GM03348 (cell line): ENCODE data around the gene PRKCZ.
A peak's percentile ranks its signal among the peaks of the same experiment; 100 is the strongest.
"Not testable (repeated sequence)": the region's sequence is repeated elsewhere in the genome, so short reads cannot be mapped to it uniquely, and the experiment has no call there.

Source experiments
- DNase-seq: peaks from one replicate; pipeline ENCODE4 v3.0.0; 2012; ENCODE audit warnings: low spot score

Gene PRKCZ

DNA sequence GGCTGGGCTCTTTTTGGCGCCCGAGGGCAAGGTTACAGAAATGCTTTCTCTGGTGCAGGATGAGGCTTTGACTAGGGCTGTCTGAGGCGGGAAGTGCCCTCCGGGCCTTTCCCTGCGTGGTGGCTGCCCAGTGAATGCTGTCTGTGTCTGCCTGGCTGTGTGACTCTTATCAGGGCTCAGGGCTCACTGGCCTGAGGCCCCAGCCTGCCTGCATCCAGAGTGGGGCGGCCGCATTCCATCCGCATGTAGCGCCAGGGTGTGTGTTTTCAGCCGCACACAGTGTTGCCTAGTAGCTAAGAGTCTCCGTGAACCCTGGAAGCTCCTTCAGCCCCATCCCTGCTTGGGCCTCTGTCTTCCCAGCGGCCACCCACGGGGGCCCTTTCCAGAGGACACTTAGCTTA is 85.2 kb downstream of the PRKCZ start:
- DNase-seq, result peak; percentile 74

DNA sequence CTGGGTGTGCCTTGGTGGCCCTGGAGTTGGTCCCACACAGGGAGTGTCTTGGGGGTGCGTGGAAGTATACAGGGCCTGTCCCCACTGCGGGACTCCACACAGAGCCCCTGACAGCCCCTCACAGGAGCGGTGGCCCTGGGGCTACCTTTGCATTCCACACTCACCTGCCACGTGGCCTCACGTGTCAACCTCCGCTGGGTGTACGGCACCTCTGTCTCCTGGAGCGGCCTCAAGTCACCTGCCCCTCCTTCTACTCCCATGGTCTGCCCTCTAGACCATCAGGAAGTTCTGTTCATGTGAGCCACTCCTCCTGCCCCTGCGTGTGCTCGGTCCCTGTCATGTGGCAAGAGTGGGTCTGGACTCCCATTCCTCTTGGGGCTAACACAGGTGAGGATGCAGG is 85.7 kb downstream of the PRKCZ start:
- DNase-seq, result no peak

DNA sequence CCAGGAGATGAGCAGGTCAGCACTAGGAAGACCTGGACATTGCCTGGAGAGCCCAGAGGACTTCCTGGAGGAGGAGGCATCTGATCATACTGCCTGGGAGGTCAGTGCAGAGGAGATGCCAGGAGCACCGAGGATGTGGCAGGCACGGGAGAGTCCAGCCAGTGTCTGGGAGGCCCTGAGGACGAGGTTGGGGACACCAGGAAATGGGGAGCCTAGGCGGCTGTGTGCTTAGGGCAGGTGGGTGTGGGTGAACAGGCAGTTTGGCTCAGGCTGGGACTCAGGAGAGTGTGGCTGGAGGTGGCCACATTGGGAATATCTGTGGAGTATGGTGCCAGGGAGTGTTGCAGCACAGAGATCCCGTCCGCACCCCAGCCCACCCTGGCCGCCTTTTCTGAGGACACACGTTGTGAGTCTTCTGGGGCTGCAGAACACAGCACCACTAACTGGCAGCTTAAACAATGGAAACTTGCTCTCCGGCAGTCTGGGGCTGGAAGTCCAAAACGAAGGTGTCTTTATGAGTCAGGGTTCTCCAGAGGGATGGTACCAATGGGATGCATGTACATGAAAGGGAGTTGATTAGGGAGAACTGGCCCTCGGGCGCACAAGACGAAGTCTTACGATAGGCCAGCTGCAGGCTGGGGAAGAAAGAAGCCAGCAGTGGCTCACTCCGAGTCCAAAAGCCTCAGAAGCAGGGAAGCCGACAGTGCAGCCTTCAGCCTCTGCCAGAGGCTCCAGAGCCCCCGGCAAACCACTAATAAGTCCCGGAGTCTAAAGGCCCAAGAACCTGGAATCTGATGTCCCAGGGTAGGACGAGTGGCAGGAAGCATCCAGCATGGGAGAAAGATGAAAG is 86.4 kb downstream of the PRKCZ start:
- DNase-seq, result no peak

DNA sequence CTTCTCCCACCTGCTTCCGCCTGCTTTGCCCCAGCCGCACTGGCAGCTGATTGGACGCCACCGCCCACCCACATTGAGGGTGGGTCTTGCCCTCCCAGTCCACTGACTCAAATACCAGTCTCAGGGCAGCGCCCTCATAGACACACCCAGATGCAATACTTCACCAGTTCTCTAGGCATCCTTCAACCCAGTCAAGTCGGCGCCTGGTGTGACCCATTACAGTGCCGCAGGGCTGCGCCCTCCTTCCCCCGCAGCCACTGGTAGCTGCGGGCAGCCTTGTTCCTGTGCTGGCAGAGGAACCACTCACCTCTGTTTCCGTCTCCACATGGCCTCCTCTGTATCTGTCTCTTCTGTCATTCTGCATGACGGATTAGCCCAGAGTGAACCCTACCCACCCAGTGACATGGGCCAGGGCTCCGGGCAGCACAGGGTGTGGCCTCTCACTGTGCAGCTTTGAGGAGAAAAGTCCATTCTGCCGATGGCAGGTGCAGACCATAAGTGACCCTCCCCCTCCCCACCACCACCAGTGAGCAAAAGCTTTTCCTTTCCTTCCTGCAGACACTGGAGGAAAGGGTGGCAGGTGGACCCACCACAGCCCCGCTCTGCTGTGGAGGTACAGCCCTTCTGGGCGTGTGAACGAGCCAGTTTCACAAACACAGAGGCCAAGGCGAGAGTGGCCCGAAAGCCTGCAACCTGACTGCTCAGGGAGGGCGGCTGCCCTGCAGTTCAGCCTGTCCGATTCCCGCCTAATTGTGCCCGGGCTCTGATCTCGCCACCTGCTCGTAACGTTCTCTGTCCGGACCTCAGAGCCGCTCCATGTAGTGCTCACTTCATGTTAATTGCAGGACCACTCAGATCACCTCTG is 87.3 kb downstream of the PRKCZ start:
- no peak for DNase-seq

DNA sequence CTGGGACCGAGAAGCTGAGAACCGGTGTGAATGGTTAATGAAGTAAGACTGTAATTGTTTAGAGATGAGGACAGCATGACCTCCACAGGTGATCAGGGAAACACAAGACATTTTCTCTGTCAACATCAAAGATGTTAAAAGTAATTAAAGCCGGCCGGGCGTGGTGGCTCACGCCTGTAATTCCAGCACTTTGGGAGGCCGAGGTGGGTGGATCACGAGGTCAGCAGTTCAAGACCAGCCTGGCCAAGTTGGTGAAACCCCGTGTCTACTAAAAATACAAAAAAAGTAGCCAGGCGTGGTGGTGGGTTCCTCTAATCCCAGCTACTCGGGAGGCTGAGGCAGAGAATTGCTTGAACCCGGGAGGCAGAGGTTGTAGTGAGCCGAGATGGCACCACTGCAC is 88.9 kb downstream of the PRKCZ start:
- DNase-seq, result not testable (repeated sequence)

DNA sequence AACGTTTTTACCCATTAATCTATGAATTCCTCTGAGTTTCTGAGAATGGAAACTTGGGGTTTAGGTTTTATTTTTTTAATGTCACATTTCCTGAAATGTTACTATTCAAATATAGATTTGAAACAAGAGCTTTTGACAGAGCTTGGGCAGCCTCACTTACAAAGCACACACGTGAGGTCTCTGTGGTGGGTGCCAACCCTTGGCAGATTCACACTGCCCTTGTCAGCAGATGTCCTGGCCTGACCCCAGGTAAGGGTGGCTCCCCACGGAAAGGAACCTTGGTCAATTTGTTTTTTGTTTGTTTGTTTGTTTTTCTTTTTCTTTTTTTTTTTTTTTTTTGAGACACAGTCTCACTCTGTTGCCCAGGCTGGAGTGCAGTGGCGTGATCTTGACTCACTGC is 90.8 kb downstream of the PRKCZ start:
- DNase-seq, result no peak

DNA sequence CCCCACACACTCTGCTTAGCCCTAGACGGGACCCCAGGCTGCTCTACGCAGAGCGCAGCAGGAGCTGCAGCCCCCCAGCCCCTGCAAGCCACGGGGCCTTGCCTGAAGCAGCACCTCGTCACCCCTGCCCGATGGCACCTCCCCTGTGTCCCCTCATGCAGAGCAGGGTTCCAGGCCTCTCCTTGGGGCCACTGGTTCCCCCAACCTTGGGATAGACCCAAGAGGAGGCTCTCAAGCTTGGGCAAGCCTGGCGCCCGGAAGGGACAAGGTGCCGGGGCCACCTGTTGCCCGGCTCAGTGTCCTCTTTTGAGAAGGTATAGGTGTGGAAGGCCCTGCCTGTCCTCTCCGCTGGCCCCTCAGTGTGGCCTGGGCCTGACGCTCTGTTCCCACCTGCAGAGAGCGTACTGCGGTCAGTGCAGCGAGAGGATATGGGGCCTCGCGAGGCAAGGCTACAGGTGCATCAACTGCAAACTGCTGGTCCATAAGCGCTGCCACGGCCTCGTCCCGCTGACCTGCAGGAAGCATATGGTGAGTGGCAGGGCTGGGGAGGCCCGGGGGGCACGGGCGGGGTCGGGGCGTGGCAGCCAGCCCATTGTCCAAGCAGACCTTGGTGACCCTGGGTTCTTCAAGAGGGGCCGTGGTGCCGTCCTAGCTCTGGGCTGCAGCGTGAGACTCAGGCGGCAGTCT is 93.7 kb downstream of the PRKCZ start:
- DNase-seq, result no peak

DNA sequence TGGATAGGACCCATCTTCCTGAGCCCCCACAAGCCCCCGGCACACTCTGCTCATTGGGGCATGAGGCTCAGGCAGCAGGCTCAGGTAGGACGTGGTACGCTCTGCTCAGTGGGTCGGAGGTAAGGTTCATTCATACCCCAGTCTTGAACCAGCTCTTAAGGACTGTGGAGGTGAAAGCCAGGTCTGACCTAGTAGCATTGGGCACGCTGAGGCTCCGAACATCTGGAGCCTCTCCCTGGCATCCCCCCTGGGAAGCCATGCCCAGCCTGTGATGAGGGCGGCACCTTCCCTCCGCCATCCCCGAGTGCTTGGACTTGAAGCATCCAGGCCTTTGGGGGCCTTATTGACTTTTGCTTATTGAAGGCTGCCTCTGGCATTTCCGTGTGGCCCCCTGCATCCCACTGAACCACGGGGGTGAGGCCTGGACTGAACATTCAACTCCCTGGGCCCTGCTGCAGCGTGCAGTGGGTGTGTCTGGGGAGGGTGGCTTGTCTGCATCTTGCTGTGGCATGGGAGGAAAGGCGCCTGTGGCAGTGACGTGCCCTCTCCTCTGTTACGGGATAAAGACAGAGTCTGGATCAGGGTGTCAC is 94.4 kb downstream of the PRKCZ start:
- DNase-seq, result no peak

DNA sequence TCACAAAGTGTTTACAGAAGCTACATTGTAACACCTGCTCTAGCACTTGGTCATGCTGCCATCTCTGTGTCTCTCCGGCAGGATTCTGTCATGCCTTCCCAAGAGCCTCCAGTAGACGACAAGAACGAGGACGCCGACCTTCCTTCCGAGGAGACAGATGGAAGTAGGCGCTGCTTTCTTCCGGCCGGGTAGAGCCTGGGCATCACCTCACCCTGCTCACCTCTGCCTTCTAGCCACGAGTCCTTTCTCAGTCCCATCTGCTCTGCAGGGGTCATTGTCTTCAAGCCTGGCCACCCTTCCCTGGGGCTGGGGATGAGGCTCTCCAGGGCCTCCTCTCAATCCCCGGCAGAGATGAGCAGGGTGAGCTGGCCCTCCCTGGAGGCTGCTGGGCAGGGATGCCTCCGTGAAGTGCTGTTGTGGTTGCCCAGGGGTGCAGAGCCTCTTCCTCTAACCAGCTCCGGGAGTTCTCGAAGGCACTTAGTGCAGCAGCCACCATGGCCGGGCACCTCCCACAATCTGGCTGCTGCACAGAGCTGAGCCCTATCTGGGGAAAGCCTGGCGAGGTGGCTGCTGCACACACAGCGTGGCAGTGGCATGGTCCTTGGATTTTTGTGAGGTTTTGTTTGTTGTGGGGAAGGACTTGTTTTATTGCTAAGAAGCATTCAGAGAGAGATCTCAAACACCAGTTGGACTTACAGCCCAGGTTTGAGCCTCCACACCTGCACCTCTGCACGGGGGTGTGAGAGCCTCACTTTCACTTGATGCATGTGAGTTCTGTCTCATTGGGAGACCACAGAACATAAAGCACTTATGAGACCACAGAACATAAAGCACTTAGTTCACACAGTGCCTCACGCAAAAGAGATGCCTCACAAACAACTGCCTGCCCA is 96.0 kb downstream of the PRKCZ start:
- DNase-seq, result no peak

DNA sequence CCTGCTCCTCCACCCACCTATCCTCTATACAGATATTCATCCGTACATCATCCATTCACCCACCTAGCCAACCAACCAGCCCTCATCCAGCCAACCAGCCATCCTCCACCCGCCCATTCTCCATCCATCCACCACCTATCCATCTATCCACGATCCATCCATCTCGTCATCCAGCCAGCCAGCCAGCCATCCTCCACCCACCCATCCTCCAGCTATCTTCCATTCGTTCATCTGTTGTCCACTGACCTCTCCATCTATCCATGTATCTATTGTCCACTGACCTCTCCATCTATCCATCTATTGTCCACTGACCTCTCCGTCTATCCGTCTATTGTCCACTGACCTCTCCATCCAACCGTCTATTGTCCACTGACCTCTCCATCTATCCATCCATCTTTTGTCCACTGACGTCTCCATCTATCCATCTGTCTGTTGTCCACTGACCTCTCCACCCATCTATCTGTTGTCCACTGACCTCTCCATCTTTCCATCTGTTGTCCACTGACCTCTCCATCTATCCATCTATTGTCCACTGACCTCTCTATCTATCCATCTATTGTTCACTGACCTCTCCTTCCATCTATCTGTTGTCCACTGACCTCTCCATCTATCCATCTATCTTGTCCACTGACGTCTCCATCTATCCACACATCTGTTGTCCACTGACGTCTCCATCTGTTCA is 96.8 kb downstream of the PRKCZ start:
- DNase-seq, result no peak

GRCh38 chr1:2147869-2148268 is 97.7 kb downstream of the PRKCZ start:
- not testable (repeated sequence) for DNase-seq

GRCh38 chr1:2148691-2149090 is 98.5 kb downstream of the PRKCZ start:
- DNase-seq, result no peak

DNA sequence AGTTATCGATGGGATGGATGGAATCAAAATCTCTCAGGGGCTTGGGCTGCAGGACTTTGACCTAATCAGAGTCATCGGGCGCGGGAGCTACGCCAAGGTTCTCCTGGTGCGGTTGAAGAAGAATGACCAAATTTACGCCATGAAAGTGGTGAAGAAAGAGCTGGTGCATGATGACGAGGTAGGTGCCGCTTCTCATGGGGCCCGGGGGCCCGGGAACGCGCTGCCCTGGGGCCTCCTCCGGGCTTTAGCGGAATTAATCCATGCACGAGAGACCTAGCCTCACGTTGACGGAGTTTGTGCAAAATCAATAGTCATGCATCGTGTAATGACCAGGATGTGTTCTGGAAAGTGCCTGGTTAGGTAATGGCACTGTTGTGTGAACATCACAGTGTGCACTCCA is 100.6 kb downstream of the PRKCZ start:
- no peak for DNase-seq

DNA sequence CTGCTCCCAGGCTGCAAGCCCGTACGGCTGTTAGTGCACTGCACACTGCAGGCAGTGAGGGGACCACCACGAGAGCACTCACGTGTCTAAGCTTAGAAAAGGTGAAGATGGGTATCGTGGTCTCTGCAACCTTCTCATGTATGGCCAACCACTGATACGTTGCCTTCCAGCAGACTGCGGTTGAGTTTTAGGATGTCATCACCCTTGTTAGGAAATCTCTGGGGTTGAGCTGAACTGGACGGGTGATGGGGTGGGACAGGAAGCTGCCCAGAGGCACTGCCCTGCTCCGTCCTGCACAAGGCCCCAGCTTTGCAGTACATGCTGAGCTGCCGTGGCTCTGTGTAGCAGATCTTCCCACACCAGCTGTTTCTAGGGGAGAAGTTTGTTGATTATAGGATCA is 101.0 kb downstream of the PRKCZ start:
- no peak for DNase-seq

DNA sequence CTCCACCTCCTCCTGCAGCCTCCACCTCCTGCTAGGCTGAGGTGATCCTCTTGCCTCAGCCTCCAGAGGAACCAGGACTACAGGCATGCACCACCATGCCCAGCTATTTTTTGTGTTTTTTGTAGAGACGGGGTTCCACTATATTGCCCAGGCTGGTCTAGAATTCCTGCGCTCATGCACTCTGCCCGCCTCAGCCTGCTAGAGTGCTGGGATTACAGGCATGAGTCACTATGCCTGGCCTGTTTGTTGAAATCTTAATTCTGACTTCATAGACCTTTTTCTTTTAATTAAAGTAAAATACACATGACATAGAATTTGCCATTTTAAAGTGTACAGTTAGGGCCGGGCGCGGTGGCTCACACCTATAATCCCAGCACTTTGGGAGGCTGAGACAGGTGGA is 101.7 kb downstream of the PRKCZ start:
- no peak for DNase-seq

- no peak for DNase-seq
These were observed 102.7 kb downstream of the PRKCZ start for GRCh38 chr1:2152954-2153353.

- DNase-seq, result no peak
These were observed 103.8 kb downstream of the PRKCZ start for GRCh38 chr1:2154022-2154421.

DNA sequence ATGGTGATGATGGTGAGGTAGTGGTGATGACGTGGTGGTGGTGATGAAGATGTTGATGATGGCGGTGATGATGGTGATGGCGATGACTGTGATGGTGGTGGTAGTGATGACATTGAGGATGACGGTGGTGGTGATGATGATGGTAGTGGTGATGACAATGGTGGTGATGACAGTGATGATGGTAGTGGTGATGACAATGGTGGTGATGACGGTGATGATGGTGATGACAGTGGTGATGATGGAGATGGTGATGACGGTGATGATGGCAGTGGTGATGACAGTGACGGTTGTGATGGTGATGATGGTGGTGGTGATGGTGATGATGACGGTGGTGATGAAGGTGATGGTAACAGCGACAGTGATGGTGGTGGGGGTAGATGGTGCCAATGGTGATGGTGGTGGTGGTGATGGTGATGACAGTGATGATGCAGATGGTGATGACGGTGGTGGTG is 105.0 kb downstream of the PRKCZ start:
- DNase-seq, result no peak

DNA sequence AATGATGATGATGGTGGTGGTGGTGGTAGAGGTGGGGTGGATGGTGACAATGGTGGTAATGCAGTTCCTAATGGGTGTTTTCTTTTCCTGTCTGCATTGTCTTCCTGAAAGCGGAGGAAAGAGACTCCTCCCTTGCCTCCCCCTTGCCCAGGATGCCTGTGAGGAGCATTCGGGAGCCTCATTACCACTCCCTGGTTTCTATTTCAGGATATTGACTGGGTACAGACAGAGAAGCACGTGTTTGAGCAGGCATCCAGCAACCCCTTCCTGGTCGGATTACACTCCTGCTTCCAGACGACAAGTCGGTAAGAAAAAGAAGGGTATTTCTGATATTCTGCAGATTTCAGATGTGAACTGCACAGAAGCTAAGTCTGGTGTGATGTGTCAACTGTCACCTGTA is 105.6 kb downstream of the PRKCZ start:
- no peak for DNase-seq

- no peak for DNase-seq
These were observed 106.7 kb downstream of the PRKCZ start for GRCh38 chr1:2156866-2157265.

DNA sequence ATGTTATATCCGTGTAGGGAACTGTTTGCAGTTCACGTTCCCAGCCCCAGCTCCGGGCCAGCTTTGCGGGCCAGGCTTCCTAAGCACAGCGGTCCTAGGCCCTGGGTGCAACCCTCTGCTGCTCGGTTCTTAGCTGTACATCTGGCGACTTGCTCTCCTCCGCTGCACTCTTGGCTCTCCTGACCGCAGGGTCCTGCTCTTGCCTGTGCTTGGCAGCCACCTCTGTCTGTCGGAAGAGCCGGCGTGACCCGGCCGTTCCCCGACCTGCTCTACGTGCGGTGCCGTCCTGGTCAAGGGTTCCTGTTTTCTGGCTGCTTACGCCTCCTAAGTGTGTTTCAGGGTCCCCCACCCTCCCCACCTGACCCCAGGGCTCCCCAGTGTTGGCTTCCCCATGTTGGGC is 107.6 kb downstream of the PRKCZ start:
- no peak for DNase-seq
